ENCODE measurements around the gene SZT2. TPM values are rescaled to one million over a fixed set of nuclear protein-coding genes. Genes with fewer than 3 reads are reported as not detected.

The SZT2 gene
- total RNA-seq, 1 donor from 2014 or later, result 17.0 TPM

GRCh38 chr1:43432907-43433306 is 43.2 kb downstream of the SZT2 start:
- H3K4me3 ChIP-seq (ENCODE audit: low read depth, low read length), result no peak overlapping the region
- no peaks in the 10 kb centered on the region for H3K27me3 ChIP-seq (ENCODE audit: control insufficient read depth, insufficient read depth, low read length)
- peaks cover 8% of the 10 kb centered on the region for H3K36me3 ChIP-seq (ENCODE audit: control insufficient read depth, insufficient read depth, low read length)
- TF ChIP-seq, protein P1, sequence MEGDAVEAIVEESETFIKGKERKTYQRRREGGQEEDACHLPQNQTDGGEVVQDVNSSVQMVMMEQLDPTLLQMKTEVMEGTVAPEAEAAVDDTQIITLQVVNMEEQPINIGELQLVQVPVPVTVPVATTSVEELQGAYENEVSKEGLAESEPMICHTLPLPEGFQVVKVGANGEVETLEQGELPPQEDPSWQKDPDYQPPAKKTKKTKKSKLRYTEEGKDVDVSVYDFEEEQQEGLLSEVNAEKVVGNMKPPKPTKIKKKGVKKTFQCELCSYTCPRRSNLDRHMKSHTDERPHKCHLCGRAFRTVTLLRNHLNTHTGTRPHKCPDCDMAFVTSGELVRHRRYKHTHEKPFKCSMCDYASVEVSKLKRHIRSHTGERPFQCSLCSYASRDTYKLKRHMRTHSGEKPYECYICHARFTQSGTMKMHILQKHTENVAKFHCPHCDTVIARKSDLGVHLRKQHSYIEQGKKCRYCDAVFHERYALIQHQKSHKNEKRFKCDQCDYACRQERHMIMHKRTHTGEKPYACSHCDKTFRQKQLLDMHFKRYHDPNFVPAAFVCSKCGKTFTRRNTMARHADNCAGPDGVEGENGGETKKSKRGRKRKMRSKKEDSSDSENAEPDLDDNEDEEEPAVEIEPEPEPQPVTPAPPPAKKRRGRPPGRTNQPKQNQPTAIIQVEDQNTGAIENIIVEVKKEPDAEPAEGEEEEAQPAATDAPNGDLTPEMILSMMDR (IDR thresholded peaks at IDR 0.05; ENCODE audit: insufficient read depth, low read length, poor library complexity, severe bottlenecking), result no peak
- no peak for DNase-seq (ENCODE audit: low read depth)

- H3K4me3 ChIP-seq (ENCODE audit: low read depth, low read length), result no peak overlapping the region
- H3K36me3 ChIP-seq (ENCODE audit: control insufficient read depth, insufficient read depth, low read length), result peaks cover 3% of the 10 kb centered on the region
- TF ChIP-seq, protein P1 (IDR thresholded peaks at IDR 0.05; ENCODE audit: insufficient read depth, low read length, poor library complexity, severe bottlenecking), result no peak
- DNase-seq (ENCODE audit: low read depth), result no peak
- H3K27me3 ChIP-seq (ENCODE audit: control insufficient read depth, insufficient read depth, low read length), result no peaks in the 10 kb centered on the region
Measured at GRCh38 chr1:43434256-43434655, 44.6 kb downstream of the SZT2 start.

GRCh38 chr1:43435146-43436145 is 45.7 kb downstream of the SZT2 start:
- TF ChIP-seq, protein P1 (IDR thresholded peaks at IDR 0.05; ENCODE audit: insufficient read depth, low read length, poor library complexity, severe bottlenecking), result no peak
- H3K4me3 ChIP-seq (ENCODE audit: low read depth, low read length), result no peak overlapping the region
- H3K36me3 ChIP-seq (ENCODE audit: control insufficient read depth, insufficient read depth, low read length), result peaks cover 3% of the 10 kb centered on the region
- no peaks in the 10 kb centered on the region for H3K27me3 ChIP-seq (ENCODE audit: control insufficient read depth, insufficient read depth, low read length)
- DNase-seq (ENCODE audit: low read depth), result no peak

DNA sequence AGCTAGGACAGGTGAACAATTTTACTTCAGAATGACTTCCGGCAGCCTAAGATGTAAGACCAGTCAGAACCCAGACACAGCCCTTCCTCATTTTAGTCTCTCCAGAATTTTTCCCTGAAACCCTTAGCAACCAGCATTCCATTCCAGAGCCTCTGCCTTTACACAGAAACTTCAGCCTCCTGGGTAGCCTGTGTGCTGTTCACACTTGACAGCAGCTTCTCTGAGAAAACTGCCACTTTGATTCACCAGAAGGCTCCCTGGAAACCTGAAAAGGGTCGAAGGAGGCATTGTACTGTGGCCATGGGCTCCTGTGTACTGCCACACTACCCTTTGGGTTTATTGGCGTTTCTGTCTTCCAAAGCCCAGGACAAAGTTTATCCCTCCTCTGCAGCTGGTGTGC is 46.7 kb downstream of the SZT2 start:
- DNase-seq (ENCODE audit: low read depth), result no peak
- Histone ChIP-seq H3K36me3 (ENCODE audit: control insufficient read depth, insufficient read depth, low read length) (peaks cover 3% of the 10 kb centered on the region), H3K27me3 (ENCODE audit: control insufficient read depth, insufficient read depth, low read length) (no peaks in the 10 kb centered on the region), H3K4me3 (ENCODE audit: low read depth, low read length) (no peak overlapping the region)
- TF ChIP-seq, protein P1 (IDR thresholded peaks at IDR 0.05; ENCODE audit: insufficient read depth, low read length, poor library complexity, severe bottlenecking), result no peak

DNA sequence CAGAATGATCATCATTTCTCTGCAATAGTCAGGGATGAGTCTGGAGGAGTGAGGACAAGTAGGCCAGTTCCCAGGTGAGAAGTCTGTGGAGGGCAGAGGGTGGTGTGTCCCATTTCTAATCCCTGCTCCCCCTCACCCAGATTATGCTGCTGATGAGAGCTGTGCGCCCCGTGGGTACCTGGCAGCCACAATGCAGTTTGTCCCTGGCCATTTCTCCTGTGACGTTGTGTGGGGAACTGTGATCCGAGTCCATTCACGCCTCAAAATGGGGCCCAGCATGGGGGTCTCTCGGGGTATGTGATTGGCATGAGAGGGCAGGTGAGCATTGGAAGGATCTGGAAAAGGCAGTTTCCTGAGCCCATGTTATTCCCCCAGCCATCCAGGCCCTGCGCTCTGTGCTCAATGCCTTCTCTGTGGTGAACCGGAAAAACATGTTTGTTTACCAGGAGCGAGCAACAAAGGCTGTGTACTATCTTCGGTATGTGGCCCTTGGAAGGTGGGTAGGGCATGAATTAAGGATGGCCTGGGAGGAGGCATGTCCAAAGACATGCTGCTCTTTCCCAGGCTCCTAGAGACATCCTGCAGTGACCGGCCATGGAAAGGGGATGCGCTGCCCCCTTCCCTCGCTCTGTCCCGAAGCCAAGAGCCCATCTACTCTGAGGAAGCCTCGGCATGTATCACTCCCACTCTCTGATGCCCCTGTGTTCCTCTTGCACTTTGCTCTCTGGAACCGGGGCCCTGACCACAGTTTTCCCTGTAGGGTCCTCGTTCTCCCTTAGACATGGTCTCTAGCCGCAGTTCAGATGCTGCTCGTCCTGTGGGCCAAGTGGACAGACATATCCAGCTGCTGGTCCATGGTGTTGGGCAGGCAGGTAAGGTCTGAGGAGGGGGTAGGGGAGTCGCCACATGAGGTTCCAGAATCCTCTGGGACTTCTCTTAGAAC is 47.6 kb downstream of the SZT2 start:
- H3K27me3 ChIP-seq (ENCODE audit: control insufficient read depth, insufficient read depth, low read length), result no peaks in the 10 kb centered on the region
- H3K36me3 ChIP-seq (ENCODE audit: control insufficient read depth, insufficient read depth, low read length), result no peaks in the 10 kb centered on the region
- TF ChIP-seq, protein P1 (IDR thresholded peaks at IDR 0.05; ENCODE audit: insufficient read depth, low read length, poor library complexity, severe bottlenecking), result no peak
- no peak overlapping the region for H3K4me3 ChIP-seq (ENCODE audit: low read depth, low read length)
- DNase-seq (ENCODE audit: low read depth), result no peak

Data from kidney epithelial cell (primary cell).